AG04449 (cell line): ENCODE measurements around the gene DRD4.
A peak's percentile ranks its signal among the peaks of the same experiment; 100 is the strongest.

ENCODE experiments used
- CTCF ChIA-PET: fragments of 350-600 bp; formaldehyde crosslinking; extraction: SDS; loops from one replicate; lab custom pipeline; 2021; ENCODE audit warnings: antibody characterized with exemption; lab: Yijun Ruan, JAX
- POLR2A ChIA-PET: fragments of 400-600, 350-600 bp; formaldehyde crosslinking; extraction: SDS; loops from one replicate; lab custom pipeline; 2020; ENCODE audit warnings: antibody characterized with exemption, inconsistent platforms; lab: Yijun Ruan, JAX
- DNase-seq: peaks from one replicate; pipeline ENCODE4 v3.0.0-alpha.2; 2010; ENCODE audit warnings: low read depth, low spot score
- H3K4me3 ChIP-seq: 2 replicates; pipeline ENCODE4 v1.5.1; 2011; ENCODE audit warnings: low read depth, mild to moderate bottlenecking, control low read depth, low read length
- CTCF ChIP-seq: IDR thresholded peaks from one replicate; pipeline ENCODE4 v1.5.1; 2011; ENCODE audit warnings: mild to moderate bottlenecking, moderate library complexity, low read length, control low read depth, inconsistent platforms; ENCODE audit not compliant: insufficient read depth; ENCODE audit errors: missing control alignments

DRD4 gene

GRCh38 chr11:662689-663274 is 25.7 kb downstream of the DRD4 start:
- POLR2A ChIA-PET: no interaction called here
- CTCF ChIA-PET: interaction anchor here (0.6 to 2.9 kb wide), 11 partner anchors 10 to 91 kb away, joined by 3 to 22 read pairs (median 3); partner anchors contain the start of genes DEAF1 and TMEM80
- H3K4me3 ChIP-seq: no peak overlapping the region
- TF ChIP-seq CTCF: peak; percentile 86
- no peak for DNase-seq

GRCh38 chr11:665062-665703 is 28.1 kb downstream of the DRD4 start:
- DNase-seq: no peak
- ChIA-PET CTCF (interaction anchor here (0.9 to 2.2 kb wide), 5 partner anchors 10 to 58 kb away, joined by 3 to 7 read pairs (median 3); no protein-coding TSS in a partner anchor), POLR2A (no interaction called here)
- TF ChIP-seq CTCF: no peak
- no peak overlapping the region for H3K4me3 ChIP-seq

GRCh38 chr11:665704-666281 is 28.7 kb downstream of the DRD4 start:
- CTCF ChIA-PET: interaction anchor here (1.2 to 2.2 kb wide), 4 partner anchors 16 to 57 kb away, joined by 3 to 7 read pairs (median 4); no protein-coding TSS in a partner anchor
- no peak for TF ChIP-seq CTCF
- POLR2A ChIA-PET: no interaction called here
- peak; percentile 17 for DNase-seq
- no peak overlapping the region for H3K4me3 ChIP-seq

- no peak for DNase-seq
- TF ChIP-seq CTCF: no peak
- POLR2A ChIA-PET: no interaction called here
- CTCF ChIA-PET: interaction anchor here (1.0 to 1.5 kb wide), 2 partner anchors 10 to 49 kb away, joined by 4 read pairs; no protein-coding TSS in a partner anchor
- no peak overlapping the region for H3K4me3 ChIP-seq
Observed at GRCh38 chr11:673866-674265, 36.8 kb downstream of the DRD4 start.

GRCh38 chr11:674406-674805 is 37.3 kb downstream of the DRD4 start:
- H3K4me3 ChIP-seq: no peak overlapping the region
- no peak for DNase-seq
- ChIA-PET CTCF (interaction anchor here (1.0 to 1.5 kb wide), 4 partner anchors 7 to 49 kb away, joined by 3 to 4 read pairs (median 4); no protein-coding TSS in a partner anchor), POLR2A (no interaction called here)
- no peak for TF ChIP-seq CTCF

- POLR2A ChIA-PET: no interaction called here
- DNase-seq: no peak
- CTCF ChIA-PET: interaction anchor here (1.7 kb wide), 1 partner anchor 69 kb away, joined by 3 read pairs; the partner anchor contains the start of gene TALDO1
Observed at GRCh38 chr11:678297-678696, 41.2 kb downstream of the DRD4 start.

More at GRCh38 chr11:678297-678696, 41.2 kb downstream of the DRD4 start:
- no peak for TF ChIP-seq CTCF
- H3K4me3 ChIP-seq: no peak overlapping the region
